ENCODE data around the gene LMTK3.
A peak's percentile ranks its signal among the peaks of the same experiment; 100 is the strongest.
"Not testable (repeated sequence)": the region's sequence is repeated elsewhere in the genome, so short reads cannot be mapped to it uniquely, and the experiment has no call there.

LMTK3 gene

DNA sequence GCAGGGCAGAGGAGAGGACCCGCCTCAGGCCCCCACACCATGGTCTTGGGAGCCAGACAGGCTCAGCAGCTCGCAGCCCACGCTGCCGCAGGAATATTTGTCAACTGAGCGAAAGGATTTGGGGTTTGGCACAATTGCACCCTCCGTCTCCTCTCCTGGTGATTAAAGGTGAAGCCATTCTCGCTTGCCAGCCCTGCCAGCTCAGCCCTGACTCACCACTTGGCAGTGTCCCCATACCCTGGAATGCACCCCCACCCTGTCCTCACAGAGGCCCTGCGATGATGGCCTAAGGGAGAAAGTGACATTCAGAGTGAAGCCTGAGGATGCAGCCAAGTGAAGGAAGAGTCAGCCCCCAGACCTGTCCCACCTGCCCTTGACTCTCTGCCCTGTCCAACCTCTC lies 23.7 kb downstream of the LMTK3 start:
- no peak overlapping the region for H3K27ac Mint-ChIP-seq
- DNase-seq (ENCODE audit: low spot score in 2 of 2) = no peak
- H3K4me1 Mint-ChIP-seq = peaks cover 21% of the 10 kb centered on the region

DNA sequence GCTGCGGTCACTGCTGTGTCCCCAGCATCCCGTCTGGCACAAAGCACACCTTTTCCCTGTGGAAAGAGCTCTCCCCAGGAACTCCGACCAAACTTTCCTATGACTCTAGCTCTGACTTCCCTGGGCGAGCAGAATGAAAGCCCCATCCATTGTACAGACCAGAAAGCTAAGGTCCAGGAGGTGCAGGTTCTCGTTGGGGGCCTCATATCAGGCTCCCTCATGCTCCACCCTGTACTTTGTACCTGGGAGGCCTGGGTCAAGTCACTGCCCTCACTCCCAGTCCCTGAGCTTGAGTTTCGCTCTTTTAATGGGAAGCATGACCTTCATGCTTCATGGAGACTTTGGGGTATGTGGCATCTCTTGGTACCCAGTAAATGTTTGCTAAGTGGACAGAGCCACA lies 24.1 kb downstream of the LMTK3 start:
- no peak for DNase-seq (ENCODE audit: low spot score in 2 of 2)
- Mint-ChIP-seq H3K36me3 (peaks cover 15% of the 10 kb centered on the region), H3K4me3 (no peak overlapping the region), H3K9me3 (no peaks in the 10 kb centered on the region), H3K4me1 (peaks cover 17% of the 10 kb centered on the region), H3K27ac (no peak overlapping the region)
- no peak for ATAC-seq

More for the DNA sequence above, 23.7 kb downstream of the LMTK3 start:
- H3K36me3 Mint-ChIP-seq = peaks cover 19% of the 10 kb centered on the region
- no peak for ATAC-seq
- H3K4me3 Mint-ChIP-seq = no peak overlapping the region
- H3K9me3 Mint-ChIP-seq = no peaks in the 10 kb centered on the region

DNA sequence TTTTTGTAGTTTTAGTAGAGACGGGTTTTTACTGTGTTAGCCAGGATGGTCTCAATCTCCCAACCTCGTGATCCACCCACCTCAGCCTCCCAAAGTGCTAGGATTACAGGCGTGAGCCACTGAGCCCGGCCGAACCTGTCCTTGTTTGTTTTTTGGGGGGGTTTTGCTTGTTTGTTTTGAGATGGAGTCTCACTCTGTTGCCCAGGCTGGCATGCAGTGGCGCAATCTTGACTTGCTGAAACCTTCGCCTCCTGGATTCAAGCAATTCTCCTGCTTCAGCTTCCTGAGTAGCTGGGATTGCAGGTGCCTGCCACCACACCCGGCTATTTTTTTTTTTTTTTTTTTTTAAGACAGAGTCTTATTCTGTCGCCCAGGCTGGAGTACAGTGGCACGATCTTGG lies 24.9 kb downstream of the LMTK3 start:
- H3K4me3 Mint-ChIP-seq; H3K9me3 Mint-ChIP-seq; H3K36me3 Mint-ChIP-seq; ATAC-seq; H3K27ac Mint-ChIP-seq; H3K4me1 Mint-ChIP-seq; DNase-seq (ENCODE audit: low spot score in 2 of 2): not testable (repeated sequence)

DNA sequence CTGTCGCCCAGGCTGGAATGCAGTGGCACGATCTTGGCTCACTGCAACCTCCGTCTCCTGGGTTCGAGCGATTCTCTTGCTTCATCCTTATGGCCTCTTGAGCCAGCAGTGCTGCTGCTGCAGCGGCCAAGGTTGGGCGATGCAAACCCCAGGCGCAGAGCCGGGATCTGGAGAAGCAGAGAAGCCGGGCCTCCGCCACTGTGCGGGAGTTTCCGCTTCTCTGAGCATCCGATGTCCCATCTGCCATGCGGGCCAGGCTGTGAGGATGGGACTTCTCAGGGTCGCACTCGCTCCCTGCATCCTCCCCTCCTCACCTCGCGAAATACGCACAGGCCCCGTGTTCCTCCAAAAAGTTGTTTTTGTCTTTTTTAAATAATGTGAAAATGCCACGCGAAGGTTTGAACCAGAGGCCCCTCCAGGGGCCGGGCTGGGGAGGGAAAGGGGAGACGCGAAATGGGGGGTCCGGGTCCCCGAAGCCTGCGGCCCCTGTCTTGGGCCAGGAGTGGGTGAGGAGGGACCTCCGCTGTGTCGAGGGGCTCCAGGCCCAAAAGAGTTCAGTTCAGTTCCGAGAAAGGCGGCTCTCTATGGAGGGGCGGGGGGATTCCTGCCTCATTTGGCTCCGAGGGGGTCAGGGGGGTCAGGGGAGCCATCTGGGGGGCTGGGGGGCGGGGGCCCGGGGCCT lies 26.6 kb downstream of the LMTK3 start:
- H3K4me1 Mint-ChIP-seq = peaks cover 11% of the 10 kb centered on the region
- no peak overlapping the region for H3K4me3 Mint-ChIP-seq
- H3K36me3 Mint-ChIP-seq = peaks cover 2% of the 10 kb centered on the region
- H3K27ac Mint-ChIP-seq = no peak overlapping the region
- H3K9me3 Mint-ChIP-seq = no peaks in the 10 kb centered on the region
- ATAC-seq = no peak
- DNase-seq (ENCODE audit: low spot score in 2 of 2) = no peak

DNA sequence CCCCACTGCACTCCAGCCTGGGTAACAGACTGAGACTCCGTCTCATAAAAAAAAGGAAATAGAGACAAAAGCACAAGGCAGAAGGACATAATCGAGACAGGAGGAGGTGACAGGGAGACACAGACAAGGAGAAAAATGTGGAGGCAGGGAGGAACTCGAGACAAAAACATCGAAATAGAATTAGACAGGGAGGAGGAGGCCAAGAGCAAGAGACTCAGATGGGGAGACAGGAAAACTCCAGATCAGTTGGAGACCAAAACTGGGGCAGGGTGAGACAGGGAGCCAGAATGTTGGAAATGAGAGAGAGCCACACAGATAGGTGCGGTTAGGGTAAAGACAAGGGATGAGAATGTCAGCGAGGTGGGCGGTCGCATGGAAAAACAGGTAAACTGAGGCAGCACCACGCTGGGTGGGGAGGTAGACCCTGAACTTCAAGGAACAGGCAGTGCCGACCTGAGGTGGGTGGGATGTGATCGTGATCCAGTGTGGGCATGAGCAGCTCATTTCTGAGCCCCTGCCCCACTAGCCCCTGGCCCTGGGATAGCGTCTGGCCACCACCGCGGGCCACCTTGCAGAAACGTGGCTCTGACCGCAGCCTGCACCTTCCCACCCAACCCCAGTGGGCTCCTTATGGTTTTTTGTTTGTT lies 27.3 kb downstream of the LMTK3 start:
- H3K4me3 Mint-ChIP-seq = no peak overlapping the region
- H3K4me1 Mint-ChIP-seq = peaks cover 18% of the 10 kb centered on the region

DNA sequence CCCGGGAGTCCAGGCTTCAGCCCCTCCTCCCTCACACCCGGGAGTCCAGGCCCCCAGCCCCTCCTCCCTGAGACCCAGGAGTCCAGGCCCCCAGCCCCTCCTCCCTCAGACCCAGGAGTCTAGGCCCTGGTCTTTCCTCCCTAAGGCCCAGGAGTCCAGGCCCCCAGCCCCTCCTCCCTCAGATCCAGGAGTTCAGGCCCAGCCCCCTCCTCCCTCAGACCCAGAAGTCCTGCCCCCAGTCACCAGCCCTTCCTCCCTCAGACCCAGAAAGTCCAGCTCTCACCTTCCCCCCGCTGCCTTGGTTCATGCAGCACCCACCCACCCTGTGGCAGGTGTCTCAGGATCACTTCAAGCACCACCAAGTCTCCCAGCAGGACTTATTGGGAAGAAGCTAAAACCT lies 28.3 kb downstream of the LMTK3 start:
- DNase-seq (ENCODE audit: low spot score in 2 of 2) (no peak), ATAC-seq (no peak)
- Mint-ChIP-seq H3K4me3 (no peak overlapping the region), H3K9me3 (no peaks in the 10 kb centered on the region), H3K4me1 (peaks cover 21% of the 10 kb centered on the region), H3K36me3 (peaks cover 10% of the 10 kb centered on the region), H3K27ac (peak overlapping the region; percentile 82)

More for the DNA sequence above, 27.3 kb downstream of the LMTK3 start:
- ATAC-seq (no peak), DNase-seq (ENCODE audit: low spot score in 2 of 2) (no peak)
- H3K27ac Mint-ChIP-seq = no peak overlapping the region
- H3K9me3 Mint-ChIP-seq = no peaks in the 10 kb centered on the region
- H3K36me3 Mint-ChIP-seq = peaks cover 9% of the 10 kb centered on the region

DNA sequence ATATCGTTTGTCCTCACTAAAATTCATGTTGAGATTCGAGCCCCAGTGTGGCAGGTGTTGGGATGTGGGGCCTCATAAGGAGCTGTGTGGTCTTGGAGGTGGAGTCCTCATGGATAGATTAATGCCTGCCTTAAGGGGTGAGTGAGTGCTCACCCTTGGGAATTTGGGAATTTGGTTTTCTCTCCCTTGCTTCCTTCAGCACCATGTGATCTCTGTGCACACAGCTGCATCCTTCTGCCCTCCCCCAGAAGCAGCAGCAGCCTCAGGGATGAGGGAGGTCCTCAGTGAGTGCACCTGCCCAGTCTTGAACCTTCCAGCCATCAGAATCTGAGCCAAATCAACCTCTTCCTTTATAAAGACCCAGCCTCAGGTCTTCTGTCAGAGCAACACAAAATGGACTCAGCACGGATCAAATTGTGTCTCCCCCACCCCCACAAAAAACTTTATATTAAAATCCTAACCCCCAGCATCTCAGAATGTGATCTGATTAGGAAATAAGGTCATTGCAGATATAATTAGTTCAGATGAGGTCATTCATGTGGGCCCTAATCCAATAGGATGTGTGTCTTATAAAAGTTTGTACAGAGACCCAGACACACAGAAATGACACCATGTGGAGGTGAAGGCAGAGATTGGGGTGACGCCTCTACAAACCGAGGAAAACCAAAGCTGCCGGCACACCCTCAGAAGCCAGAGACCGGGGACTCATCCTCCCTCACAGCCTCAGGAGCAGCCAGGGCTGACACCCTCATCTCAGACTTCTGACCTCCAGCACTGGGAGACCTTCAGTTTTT lies 29.6 kb downstream of the LMTK3 start:
- Mint-ChIP-seq H3K4me1 (peaks cover 21% of the 10 kb centered on the region), H3K27ac (peak overlapping the region; percentile 92), H3K4me3 (peak overlapping the region; percentile 83), H3K36me3 (peaks cover 10% of the 10 kb centered on the region), H3K9me3 (no peaks in the 10 kb centered on the region)
- DNase-seq (ENCODE audit: low spot score in 2 of 2) (no peak), ATAC-seq (no peak)

DNA sequence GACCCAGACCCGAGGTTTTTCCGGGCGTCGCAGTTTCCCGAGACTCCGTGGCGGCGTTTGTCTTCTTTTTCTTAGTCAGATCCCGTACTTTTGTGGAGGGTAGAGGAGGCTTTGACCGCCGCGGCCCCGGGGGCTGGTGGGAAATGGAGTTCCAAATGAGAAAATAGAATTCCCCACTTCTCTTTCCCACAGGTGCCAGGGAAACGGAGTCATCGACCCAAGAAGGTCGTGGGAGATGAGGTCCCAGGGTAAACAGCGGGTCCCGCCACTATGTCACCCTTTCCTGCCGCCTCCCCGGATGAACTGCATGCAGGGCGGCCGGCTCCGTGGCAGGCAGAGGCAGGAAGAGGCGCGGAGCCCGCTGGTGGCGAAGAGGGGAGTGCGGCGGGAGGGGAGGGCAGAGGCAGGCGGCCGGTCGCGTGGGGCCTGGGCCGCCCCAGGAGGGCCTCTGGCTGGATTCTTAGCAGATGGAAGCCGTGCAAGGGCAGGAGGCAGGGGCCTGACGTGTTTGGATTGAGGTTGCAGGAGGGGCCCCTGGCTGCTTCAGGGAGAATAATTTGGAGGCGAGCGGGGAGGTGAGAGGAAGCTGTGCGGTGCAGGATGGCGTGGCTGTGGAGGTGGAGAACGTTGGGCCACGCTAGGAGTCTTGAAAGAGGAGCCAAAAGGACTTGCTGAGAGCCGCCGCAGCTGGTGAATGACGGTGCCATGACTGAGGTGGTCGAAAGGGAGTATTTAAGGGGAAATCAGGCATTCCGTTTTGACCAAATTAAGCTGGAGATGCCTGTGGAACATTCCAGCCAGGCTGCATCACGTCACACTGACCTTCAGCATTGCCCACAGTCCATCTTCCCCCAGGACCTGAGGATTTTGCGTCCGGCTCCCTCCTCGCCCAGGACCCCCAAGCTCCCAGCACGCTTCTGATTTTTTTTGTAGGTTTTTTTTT lies 30.8 kb downstream of the LMTK3 start:
- Mint-ChIP-seq H3K9me3 (no peaks in the 10 kb centered on the region), H3K4me1 (peaks cover 21% of the 10 kb centered on the region), H3K4me3 (peak overlapping the region; percentile 83), H3K27ac (peak overlapping the region; percentile 92), H3K36me3 (peaks cover 18% of the 10 kb centered on the region)
- DNase-seq (ENCODE audit: low spot score in 2 of 2) = peak; percentile 49 to 73
- ATAC-seq = peak; percentile 83

DNA sequence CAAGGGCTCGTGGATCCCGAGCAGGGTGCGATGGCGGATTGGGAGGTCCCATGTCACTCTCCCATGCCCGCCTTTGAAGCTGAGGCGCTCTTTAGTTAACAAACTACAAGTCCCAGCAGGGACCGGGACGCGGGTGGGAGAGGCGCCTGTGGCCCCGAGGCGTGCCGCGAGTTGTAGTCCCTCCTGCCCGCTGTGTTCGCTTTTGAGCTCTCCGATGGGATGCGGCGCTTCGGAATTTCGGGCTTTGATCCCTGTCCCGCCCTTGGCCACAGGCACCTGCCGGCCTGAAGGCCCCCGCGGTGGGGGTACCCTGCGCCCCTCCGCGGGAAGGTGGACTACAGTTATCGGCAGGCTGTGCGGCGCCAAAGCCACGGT lies 31.5 kb downstream of the LMTK3 start:
- peak; percentile 14 for ATAC-seq
- peaks cover 21% of the 10 kb centered on the region for H3K4me1 Mint-ChIP-seq
- peak overlapping the region; percentile 83 for H3K4me3 Mint-ChIP-seq
- peaks cover 24% of the 10 kb centered on the region for H3K36me3 Mint-ChIP-seq
- H3K27ac Mint-ChIP-seq = peak overlapping the region; percentile 92
- no peak for DNase-seq (ENCODE audit: low spot score in 2 of 2)
- H3K9me3 Mint-ChIP-seq = no peaks in the 10 kb centered on the region

DNA sequence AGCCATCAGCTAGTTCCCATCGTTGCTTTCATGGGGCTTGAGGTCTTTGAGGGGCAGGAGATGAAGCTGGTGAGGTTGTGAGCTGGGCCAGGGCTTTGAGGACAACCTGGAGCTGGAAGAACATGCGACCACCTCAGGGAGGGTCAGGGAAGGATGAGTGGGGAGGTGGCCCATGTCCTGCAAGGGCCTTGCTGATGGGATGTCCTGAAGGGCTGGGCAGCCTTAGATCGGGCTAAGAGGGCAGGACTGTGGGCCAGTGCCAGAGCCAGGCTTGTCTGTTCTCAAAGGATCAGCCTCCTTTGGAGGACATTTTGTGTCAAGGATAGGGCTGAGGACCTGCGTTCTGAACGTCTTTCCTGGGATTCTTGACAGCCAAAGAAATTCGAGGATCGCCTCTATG lies 31.9 kb downstream of the LMTK3 start:
- peaks cover 28% of the 10 kb centered on the region for H3K36me3 Mint-ChIP-seq
- H3K4me1 Mint-ChIP-seq = peaks cover 21% of the 10 kb centered on the region
- peak overlapping the region; percentile 92 for H3K27ac Mint-ChIP-seq
- no peaks in the 10 kb centered on the region for H3K9me3 Mint-ChIP-seq
- no peak for ATAC-seq
- H3K4me3 Mint-ChIP-seq = peak overlapping the region; percentile 83
- no peak for DNase-seq (ENCODE audit: low spot score in 2 of 2)

DNA sequence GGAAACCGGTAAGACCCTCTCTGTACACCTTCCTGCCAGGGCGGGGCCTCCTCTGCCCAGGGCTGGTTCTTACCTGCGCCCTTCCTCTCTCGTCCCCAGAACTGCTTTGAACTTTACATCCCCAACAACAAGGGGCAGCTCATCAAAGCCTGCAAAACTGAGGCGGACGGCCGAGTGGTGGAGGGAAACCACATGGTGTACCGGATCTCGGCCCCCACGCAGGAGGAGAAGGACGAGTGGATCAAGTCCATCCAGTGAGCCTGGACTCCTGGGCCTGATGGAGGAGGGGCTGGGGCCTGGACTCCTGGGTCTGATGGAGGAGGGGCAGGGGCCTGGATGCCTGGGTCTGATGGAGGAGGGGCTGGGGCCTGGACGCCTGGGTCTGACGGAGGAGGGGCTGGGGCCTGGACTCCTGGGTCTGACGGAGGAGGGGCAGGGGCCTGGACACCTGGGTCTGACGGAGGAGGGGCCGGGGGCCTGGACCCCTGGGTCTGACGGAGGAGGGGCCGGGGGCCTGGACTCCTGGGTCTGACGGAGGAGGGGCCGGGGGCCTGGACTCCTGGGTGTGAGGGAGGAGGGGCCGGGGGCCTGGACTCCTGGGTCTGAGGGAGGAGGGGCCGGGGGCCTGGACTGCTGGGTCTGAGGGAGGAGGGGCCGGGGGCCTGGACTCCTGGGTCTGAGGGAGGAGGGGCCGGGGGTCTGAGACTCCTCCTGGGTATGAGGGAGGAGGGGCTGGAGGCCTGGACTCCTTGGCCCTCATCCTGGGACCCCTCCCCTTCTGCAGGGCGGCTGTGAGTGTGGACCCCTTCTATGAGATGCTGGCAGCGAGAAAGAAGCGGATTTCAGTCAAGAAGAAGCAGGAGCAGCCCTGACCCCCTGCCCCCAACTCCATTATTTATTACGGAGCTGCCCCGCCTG lies 33.0 kb downstream of the LMTK3 start:
- H3K4me3 Mint-ChIP-seq = peak overlapping the region; percentile 83
- no peak for DNase-seq (ENCODE audit: low spot score in 2 of 2)
- peaks cover 27% of the 10 kb centered on the region for H3K4me1 Mint-ChIP-seq
- peak overlapping the region; percentile 92 for H3K27ac Mint-ChIP-seq
- H3K9me3 Mint-ChIP-seq = no peaks in the 10 kb centered on the region
- no peak for ATAC-seq
- peaks cover 39% of the 10 kb centered on the region for H3K36me3 Mint-ChIP-seq

DNA sequence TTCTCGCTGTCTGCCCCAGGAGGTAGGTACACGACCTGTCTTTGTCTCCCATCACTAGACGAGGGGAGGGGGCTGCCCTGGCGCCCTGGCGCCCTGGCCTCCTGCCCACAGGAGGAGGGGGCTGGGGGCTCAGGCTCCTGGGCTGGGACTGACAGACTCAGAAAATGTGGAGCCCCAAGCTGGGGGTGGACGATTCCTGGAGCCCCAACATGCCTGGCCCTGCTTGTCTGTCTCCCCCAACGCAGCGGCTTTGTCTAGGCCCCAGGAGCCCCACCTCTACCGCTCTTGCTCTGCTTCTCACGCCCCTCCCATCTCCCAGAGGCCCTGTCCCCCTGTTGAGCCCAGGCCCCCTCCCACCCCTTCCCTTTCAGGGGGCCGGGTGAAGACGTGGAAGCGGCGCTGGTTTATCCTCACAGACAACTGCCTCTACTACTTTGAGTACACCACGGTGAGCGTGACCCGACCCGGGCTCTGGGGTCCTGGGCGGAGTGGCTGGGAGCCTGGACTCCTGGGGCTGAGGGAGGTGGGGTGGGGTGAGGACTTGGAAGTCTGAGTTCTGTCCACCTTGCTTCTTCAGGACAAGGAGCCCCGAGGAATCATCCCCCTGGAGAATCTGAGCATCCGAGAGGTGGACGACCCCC lies 33.8 kb downstream of the LMTK3 start:
- no peak for ATAC-seq
- H3K9me3 Mint-ChIP-seq = no peaks in the 10 kb centered on the region

DNA sequence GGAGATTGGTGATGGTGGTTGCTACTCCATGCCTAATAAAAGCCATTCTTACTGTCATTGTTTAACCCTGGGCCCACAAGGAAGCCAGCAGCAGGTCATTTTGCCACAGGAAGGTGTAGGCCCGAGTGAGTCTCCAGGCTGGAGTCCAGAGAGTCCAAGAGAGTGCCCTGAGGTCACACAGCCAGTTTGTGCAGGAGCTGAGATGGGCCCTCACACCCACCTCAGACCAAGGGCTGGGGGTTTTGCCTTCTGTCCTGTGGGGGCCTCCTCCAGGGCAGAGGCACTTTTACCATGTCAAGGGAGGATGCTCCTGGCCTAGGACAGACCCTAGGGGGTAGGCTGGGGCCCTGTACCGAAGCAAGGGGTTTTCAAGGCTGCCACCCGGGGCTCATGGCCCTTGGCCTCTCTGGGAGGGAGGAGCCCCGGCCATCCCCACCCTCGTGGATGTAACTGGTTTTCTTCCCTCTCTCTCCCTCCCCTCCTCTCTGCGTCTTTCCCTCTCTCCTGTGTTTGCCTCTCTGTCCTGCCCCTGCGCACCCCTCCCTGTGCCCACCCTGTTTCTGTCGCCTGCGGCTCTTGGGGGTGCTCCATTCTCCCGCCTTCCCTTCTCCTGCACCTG lies 34.5 kb downstream of the LMTK3 start:
- DNase-seq (ENCODE audit: low spot score in 2 of 2) = no peak
- H3K9me3 Mint-ChIP-seq = no peaks in the 10 kb centered on the region
- H3K36me3 Mint-ChIP-seq = peaks cover 53% of the 10 kb centered on the region
- peaks cover 27% of the 10 kb centered on the region for H3K4me1 Mint-ChIP-seq
- H3K4me3 Mint-ChIP-seq = no peak overlapping the region
- no peak for ATAC-seq
- no peak overlapping the region for H3K27ac Mint-ChIP-seq

More for the DNA sequence above, 33.8 kb downstream of the LMTK3 start:
- Mint-ChIP-seq H3K36me3 (peaks cover 47% of the 10 kb centered on the region), H3K27ac (no peak overlapping the region), H3K4me3 (no peak overlapping the region), H3K4me1 (peaks cover 27% of the 10 kb centered on the region)
- no peak for DNase-seq (ENCODE audit: low spot score in 2 of 2)
